A549 (cell line): Measurements from ENCODE around the gene NFATC2.

Experiments
- EP300 ChIP-seq, 2 experiments: fragments of >200 bp; sonication (Bioruptor Twin); formaldehyde crosslinking; IDR thresholded peaks; 2 replicates in 1 of 2; 3 replicates in 1 of 2; pipeline ENCODE4 v1.6.1; 2016 to 2017
- ESRRA ChIP-seq: fragments of 150-350 bp; IDR thresholded peaks from 2 replicates; pipeline ENCODE4 v1.6.1; 2014; ENCODE audit warnings: mild to moderate bottlenecking, low read length, borderline replicate concordance
- HDAC2 ChIP-seq: fragments of 200-600 bp; sonication (generic); IDR thresholded peaks from 2 replicates; pipeline ENCODE4 v1.6.1; 2016
- JUNB ChIP-seq: fragments of >200 bp; sonication (Bioruptor Twin); formaldehyde crosslinking; IDR thresholded peaks from 2 replicates; pipeline ENCODE4 v1.6.1; 2016
- KDM5A ChIP-seq: fragments of 200-600 bp; sonication (generic); IDR thresholded peaks from 2 replicates; pipeline ENCODE4 v1.6.1; 2016; ENCODE audit warnings: antibody characterized with exemption, mild to moderate bottlenecking
- MYC ChIP-seq: IDR thresholded peaks from 2 replicates; pipeline ENCODE4 v1.6.1; 2012; ENCODE audit warnings: mild to moderate bottlenecking, inconsistent platforms, low read length, improper control_type of control experiment, borderline replicate concordance
- NFE2L2 ChIP-seq: fragments of 150-350 bp; conservative IDR thresholded peaks from 2 replicates; pipeline ENCODE4 v1.6.1; 2014; ENCODE audit warnings: low read length
- PHF8 ChIP-seq: fragments of 200-600 bp; sonication (generic); IDR thresholded peaks from 2 replicates; pipeline ENCODE4 v1.6.1; 2016; ENCODE audit warnings: low read depth, mild to moderate bottlenecking, antibody characterized with exemption, moderate library complexity, borderline replicate concordance
- POLR2A ChIP-seq: IDR thresholded peaks from 2 replicates; pipeline ENCODE4 v1.6.1; 2012; ENCODE audit warnings: mild to moderate bottlenecking, low read length
- TF ChIP-seq, protein P1 (sequence below): fragments of >200 bp; sonication (Bioruptor Twin); formaldehyde crosslinking; IDR thresholded peaks from 3 replicates; pipeline ENCODE4 v1.5.1; 2016

DNA sequence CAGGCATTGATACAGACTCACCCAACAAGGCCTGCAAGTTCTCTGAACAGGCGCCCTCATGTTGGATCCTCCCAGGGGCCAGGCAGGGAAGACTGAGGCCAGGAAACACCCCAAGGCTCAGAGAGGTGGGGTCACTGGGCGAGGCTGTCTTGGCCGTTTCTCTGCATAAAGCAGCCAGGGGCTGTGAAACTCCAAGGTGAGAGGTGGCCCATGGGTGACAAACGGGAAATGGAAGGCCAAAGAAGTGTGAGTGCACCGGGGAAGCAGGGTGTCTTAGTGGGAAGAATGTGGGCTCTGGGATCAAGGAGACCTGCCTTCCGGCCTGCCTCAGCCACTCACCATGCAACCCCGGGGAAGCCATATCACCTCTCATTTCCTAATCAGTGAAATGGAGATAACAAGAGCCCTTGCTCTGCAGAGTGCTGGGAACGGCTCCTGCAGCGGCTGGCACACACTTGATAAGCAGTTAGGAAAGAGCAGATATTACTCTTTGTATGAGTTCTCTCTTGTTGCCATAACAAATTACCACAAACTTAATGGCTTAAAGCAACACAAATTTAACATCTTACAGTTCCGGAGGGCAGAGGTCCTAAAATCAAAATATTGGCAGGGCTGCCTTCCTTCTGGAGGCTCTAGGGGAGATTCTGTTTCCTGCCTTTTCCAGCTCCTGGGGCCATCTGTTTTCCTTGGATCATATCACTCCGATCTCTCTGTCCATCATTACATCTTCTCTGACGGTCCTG, 168.6 kb downstream of the NFATC2 start:
- TF ChIP-seq NFE2L2 (no peak), HDAC2 (no peak), JUNB (no peak), EP300 (IDR thresholded peaks at IDR 0.05) (no peak), MYC (no peak), POLR2A (no peak), PHF8 (no peak), KDM5A (no peak), ESRRA (no peak)
- TF ChIP-seq, protein P1, sequence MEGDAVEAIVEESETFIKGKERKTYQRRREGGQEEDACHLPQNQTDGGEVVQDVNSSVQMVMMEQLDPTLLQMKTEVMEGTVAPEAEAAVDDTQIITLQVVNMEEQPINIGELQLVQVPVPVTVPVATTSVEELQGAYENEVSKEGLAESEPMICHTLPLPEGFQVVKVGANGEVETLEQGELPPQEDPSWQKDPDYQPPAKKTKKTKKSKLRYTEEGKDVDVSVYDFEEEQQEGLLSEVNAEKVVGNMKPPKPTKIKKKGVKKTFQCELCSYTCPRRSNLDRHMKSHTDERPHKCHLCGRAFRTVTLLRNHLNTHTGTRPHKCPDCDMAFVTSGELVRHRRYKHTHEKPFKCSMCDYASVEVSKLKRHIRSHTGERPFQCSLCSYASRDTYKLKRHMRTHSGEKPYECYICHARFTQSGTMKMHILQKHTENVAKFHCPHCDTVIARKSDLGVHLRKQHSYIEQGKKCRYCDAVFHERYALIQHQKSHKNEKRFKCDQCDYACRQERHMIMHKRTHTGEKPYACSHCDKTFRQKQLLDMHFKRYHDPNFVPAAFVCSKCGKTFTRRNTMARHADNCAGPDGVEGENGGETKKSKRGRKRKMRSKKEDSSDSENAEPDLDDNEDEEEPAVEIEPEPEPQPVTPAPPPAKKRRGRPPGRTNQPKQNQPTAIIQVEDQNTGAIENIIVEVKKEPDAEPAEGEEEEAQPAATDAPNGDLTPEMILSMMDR, result no peak
